Astrocyte of the spinal cord (primary cell): ENCODE measurements around the gene ANKS1B.
A peak's percentile ranks its signal among the peaks of the same experiment; 100 is the strongest.

Source experiments
- DNase-seq: peaks from one replicate; pipeline ENCODE4 v3.0.0; 2011; ENCODE audit warnings: low read depth, low spot score
- H3K4me3 ChIP-seq: 2 replicates; pipeline ENCODE4 v1.5.1; 2011; ENCODE audit warnings: low read depth, mild to moderate bottlenecking, low read length, moderate library complexity
- in situ Hi-C: cut with HindIII; loops from 2 replicates; pipeline ENCODE4 v1.10.0; 2017; ENCODE audit warnings: low sequenced_read_pairs
- TF ChIP-seq, protein P1 (sequence below): IDR thresholded peaks from 2 replicates; pipeline ENCODE4 v1.5.1; 2012; ENCODE audit warnings: low read depth, mild to moderate bottlenecking, low read length, inconsistent platforms

The ANKS1B gene

GRCh38 chr12:98750511-98750910 lies 1234.2 kb downstream of the ANKS1B start:
- no peak overlapping the region for H3K4me3 ChIP-seq
- in situ Hi-C loops, result no loop called here
- peak; percentile 67 for DNase-seq
- TF ChIP-seq, protein P1, sequence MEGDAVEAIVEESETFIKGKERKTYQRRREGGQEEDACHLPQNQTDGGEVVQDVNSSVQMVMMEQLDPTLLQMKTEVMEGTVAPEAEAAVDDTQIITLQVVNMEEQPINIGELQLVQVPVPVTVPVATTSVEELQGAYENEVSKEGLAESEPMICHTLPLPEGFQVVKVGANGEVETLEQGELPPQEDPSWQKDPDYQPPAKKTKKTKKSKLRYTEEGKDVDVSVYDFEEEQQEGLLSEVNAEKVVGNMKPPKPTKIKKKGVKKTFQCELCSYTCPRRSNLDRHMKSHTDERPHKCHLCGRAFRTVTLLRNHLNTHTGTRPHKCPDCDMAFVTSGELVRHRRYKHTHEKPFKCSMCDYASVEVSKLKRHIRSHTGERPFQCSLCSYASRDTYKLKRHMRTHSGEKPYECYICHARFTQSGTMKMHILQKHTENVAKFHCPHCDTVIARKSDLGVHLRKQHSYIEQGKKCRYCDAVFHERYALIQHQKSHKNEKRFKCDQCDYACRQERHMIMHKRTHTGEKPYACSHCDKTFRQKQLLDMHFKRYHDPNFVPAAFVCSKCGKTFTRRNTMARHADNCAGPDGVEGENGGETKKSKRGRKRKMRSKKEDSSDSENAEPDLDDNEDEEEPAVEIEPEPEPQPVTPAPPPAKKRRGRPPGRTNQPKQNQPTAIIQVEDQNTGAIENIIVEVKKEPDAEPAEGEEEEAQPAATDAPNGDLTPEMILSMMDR, result no peak

GRCh38 chr12:98748463-98748862 lies 1236.3 kb downstream of the ANKS1B start:
- H3K4me3 ChIP-seq, result no peak overlapping the region
- DNase-seq, result no peak
- TF ChIP-seq, protein P1, result no peak
- in situ Hi-C loops, result no loop called here

DNA sequence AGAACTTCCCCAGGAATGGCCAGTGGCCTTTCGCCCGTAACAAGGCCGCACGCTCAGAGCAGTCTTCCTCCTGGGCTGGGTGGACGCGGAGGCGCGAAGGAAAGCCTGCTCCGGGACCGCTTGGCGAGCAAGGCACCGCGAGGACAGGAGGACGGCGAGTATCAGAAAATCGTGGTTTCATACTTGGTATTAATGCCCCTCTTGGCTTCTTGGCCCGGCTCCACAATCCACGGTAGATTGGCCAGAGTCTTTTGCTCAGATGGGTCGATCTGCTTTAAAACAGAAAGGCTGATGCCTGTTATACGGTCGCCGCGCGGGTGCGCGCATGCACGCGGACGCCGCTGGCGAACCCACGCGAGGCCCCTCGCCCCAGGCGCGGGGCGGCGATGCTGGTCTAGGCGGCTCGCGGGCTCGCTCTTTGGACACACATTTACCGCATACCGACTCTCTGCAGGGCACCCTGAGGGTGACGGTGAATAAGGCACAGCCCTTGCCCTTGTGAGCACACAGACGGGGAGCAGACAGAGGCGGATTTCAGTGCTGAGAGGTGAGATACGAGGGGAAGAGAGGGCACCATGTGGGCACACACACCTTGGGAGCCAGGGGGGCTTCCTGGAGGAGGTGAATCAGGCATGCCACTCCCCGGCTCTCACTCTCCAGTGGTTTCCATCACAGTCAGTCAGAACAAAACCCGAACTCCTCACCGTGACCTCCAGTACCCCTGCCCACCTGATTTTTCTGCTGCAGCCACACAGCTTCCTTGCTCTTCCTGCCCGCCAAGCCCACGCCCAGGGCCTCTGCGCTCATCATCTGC lies 1239.0 kb downstream of the ANKS1B start:
- TF ChIP-seq, protein P1, result no peak
- in situ Hi-C loops, result no loop called here
- DNase-seq, result no peak
- H3K4me3 ChIP-seq, result peak overlapping the region; percentile 32

- H3K4me3 ChIP-seq, result no peak overlapping the region
- in situ Hi-C loops, result no loop called here
- TF ChIP-seq, protein P1, result no peak
- DNase-seq, result no peak
These were observed 1240.1 kb downstream of the ANKS1B start for GRCh38 chr12:98744680-98745079.

- no peak for DNase-seq
- TF ChIP-seq, protein P1, result peak; percentile 85
- in situ Hi-C loops, result no loop called here
- no peak overlapping the region for H3K4me3 ChIP-seq
These were observed 1241.3 kb downstream of the ANKS1B start for GRCh38 chr12:98743362-98743953.

DNA sequence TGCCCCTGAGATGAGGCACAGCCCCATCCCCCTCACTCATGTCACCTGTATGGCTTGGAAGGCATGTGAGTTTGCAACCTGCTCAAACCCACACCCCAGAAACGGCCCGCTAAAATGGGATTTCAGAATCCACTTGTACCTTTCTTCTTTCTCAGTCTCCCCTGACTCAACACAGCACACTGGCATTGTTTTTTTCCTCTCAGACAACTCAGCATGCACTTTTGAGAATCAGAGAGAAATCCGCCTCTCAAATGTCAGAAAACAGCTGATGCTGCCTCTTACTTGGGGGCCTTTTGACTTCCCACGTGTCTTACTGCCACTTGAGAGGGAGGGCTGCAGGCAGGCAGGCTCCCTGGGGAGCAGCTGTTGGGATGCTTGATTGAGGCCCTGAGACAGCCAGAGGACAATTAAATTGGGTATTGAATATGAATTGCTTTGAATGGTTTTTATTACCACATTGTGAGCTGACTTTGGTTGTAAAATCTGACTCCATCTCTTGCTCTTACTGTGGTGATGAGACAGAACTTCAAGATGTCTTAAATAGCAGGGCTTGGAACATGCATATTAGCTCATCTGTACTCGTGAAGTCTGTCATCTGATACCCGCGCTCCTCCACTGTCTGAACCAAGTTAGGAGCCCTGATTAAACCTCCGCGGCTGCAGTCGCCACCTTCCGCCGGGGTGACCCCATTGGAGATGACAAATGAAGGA lies 1243.0 kb downstream of the ANKS1B start:
- no peak overlapping the region for H3K4me3 ChIP-seq
- TF ChIP-seq, protein P1, result no peak
- no peak for DNase-seq
- in situ Hi-C loops, result no loop called here
